H9 (cell line): ENCODE data around the gene SLC44A1. TPM values are rescaled to one million over a fixed set of nuclear protein-coding genes. Genes with fewer than 3 reads are reported as not detected.

Experiments used
- DNase-seq: peaks from one replicate; pipeline ENCODE4 v3.0.0-alpha.2; 2017
- H2AFZ ChIP-seq: one replicate; pipeline ENCODE4 v1.6.1; 2013; ENCODE audit warnings: mild to moderate bottlenecking, low read length, control low read depth, moderate library complexity
- H2AK5ac ChIP-seq: 2 replicates; pipeline ENCODE4 v1.6.1; 2013; ENCODE audit warnings: low read length, control low read depth, mixed read lengths; ENCODE audit not compliant: insufficient read length
- H2BK120ac ChIP-seq: one replicate; pipeline ENCODE4 v1.6.1; 2013; ENCODE audit warnings: low read depth, mild to moderate bottlenecking, low read length, control low read depth, inconsistent platforms; ENCODE audit not compliant: poor library complexity, severe bottlenecking
- H2BK12ac ChIP-seq: 2 replicates; pipeline ENCODE4 v1.6.1; 2013; ENCODE audit warnings: low read length, control low read depth, mixed read lengths, low read depth; ENCODE audit not compliant: insufficient read length
- H2BK15ac ChIP-seq: 2 replicates; pipeline ENCODE4 v1.6.1; 2013; ENCODE audit warnings: low read depth, low read length, control low read depth
- H2BK20ac ChIP-seq: one replicate; pipeline ENCODE4 v1.6.1; 2013; ENCODE audit warnings: low read depth, mild to moderate bottlenecking, low read length, control low read depth, inconsistent platforms; ENCODE audit not compliant: poor library complexity, severe bottlenecking
- H2BK5ac ChIP-seq: 2 replicates; pipeline ENCODE4 v1.6.1; 2013; ENCODE audit warnings: low read length, control low read depth, mixed read lengths; ENCODE audit not compliant: insufficient read length
- H3K14ac ChIP-seq: 2 replicates; pipeline ENCODE4 v1.6.1; 2013; ENCODE audit warnings: low read length, control low read depth; ENCODE audit not compliant: insufficient read depth
- H3K18ac ChIP-seq: 2 replicates; pipeline ENCODE4 v1.6.1; 2013; ENCODE audit warnings: low read depth, mild to moderate bottlenecking, mixed read lengths, low read length, control low read depth; ENCODE audit not compliant: insufficient read length
- H3K23ac ChIP-seq: 2 replicates; pipeline ENCODE4 v1.6.1; 2013; ENCODE audit warnings: low read length, control low read depth, mixed read lengths, low read depth; ENCODE audit not compliant: insufficient read length
- H3K23me2 ChIP-seq: 2 replicates; pipeline ENCODE4 v1.6.1; 2013; ENCODE audit warnings: low read depth, mild to moderate bottlenecking, mixed read lengths, low read length, control low read depth; ENCODE audit not compliant: insufficient read length, poor library complexity, severe bottlenecking
- H3K27ac ChIP-seq: 2 replicates; pipeline ENCODE4 v1.5.1; 2013; ENCODE audit warnings: low read length, control low read depth, mixed read lengths, low read depth; ENCODE audit not compliant: insufficient read length
- H3K27me3 ChIP-seq: 2 replicates; pipeline ENCODE4 v1.6.1; 2013; ENCODE audit warnings: low read length, control low read depth, inconsistent platforms; ENCODE audit not compliant: insufficient read depth
- H3K4ac ChIP-seq: 2 replicates; pipeline ENCODE4 v1.6.1; 2013; ENCODE audit warnings: low read depth, mild to moderate bottlenecking, control low read depth, inconsistent platforms, low read length, moderate library complexity
- H3K4me1 ChIP-seq: 2 replicates; pipeline ENCODE4 v1.6.1; 2013; ENCODE audit warnings: low read length, control low read depth, inconsistent platforms; ENCODE audit not compliant: insufficient read depth
- H3K4me2 ChIP-seq: 2 replicates; pipeline ENCODE4 v1.6.1; 2013; ENCODE audit warnings: low read length, control low read depth, mixed read lengths; ENCODE audit not compliant: insufficient read length, insufficient read depth
- H3K56ac ChIP-seq: 2 replicates; pipeline ENCODE4 v1.6.1; 2013; ENCODE audit warnings: low read depth, mild to moderate bottlenecking, mixed read lengths, low read length, control low read depth; ENCODE audit not compliant: insufficient read length
- H3K79me1 ChIP-seq: 2 replicates; pipeline ENCODE4 v1.6.1; 2013; ENCODE audit warnings: low read depth, mild to moderate bottlenecking, moderate library complexity, low read length, control low read depth, inconsistent platforms; ENCODE audit not compliant: insufficient read depth, poor library complexity, severe bottlenecking
- H3K79me2 ChIP-seq: 2 replicates; pipeline ENCODE4 v1.6.1; 2013; ENCODE audit warnings: low read length, control low read depth, inconsistent platforms; ENCODE audit not compliant: insufficient read depth
- H3K9ac ChIP-seq: 2 replicates; pipeline ENCODE4 v1.6.1; 2013; ENCODE audit warnings: low read length, control low read depth, mixed read lengths; ENCODE audit not compliant: insufficient read length; ENCODE audit errors: extremely low read depth
- H3K9me3 ChIP-seq: one replicate; pipeline ENCODE4 v1.6.1; 2013; ENCODE audit warnings: low read depth, low read length, inconsistent platforms; ENCODE audit not compliant: control insufficient read depth
- H3T11ph ChIP-seq: one replicate; pipeline ENCODE4 v1.6.1; 2013; ENCODE audit warnings: mild to moderate bottlenecking, low read length, control low read depth, inconsistent platforms
- H4K20me1 ChIP-seq: one replicate; pipeline ENCODE4 v1.6.1; 2013; ENCODE audit not compliant: control insufficient read depth, insufficient read length, insufficient read depth
- H4K5ac ChIP-seq: 2 replicates; pipeline ENCODE4 v1.6.1; 2013; ENCODE audit warnings: low read depth, mild to moderate bottlenecking, mixed read lengths, low read length, control low read depth; ENCODE audit not compliant: insufficient read length
- H4K8ac ChIP-seq: replicated peaks from 2 replicates; pipeline ENCODE4 v1.6.1; 2013; ENCODE audit warnings: low read length, control low read depth, mixed read lengths, low read depth; ENCODE audit not compliant: insufficient read length
- H4K91ac ChIP-seq: 2 replicates; pipeline ENCODE4 v1.6.1; 2013; ENCODE audit warnings: low read depth, mild to moderate bottlenecking, moderate library complexity, mixed read lengths, low read length, control low read depth; ENCODE audit not compliant: insufficient read length
- H3K27ac Mint-ChIP-seq, 3 experiments: 2 replicates in 2 of 3; 3 replicates in 1 of 3; pipeline ENCODE4 v1.8.0; 2020 to 2021; ENCODE audit warnings: mixed read lengths in 3 of 3, mild to moderate bottlenecking in 1 of 3, moderate library complexity in 1 of 3
- H3K27me3 Mint-ChIP-seq: 2 replicates; pipeline ENCODE4 v1.8.0; 2021; ENCODE audit warnings: low read depth, mild to moderate bottlenecking, moderate library complexity, mixed read lengths
- H3K36me3 Mint-ChIP-seq, 3 experiments: 2 replicates in 2 of 3; 3 replicates in 1 of 3; pipeline ENCODE4 v1.8.0; 2020 to 2021; ENCODE audit warnings: low read depth in 3 of 3, mixed read lengths in 3 of 3; ENCODE audit not compliant: insufficient read depth in 1 of 3
- H3K4me1 Mint-ChIP-seq, 2 experiments: 2 replicates each; pipeline ENCODE4 v1.8.0; 2020; ENCODE audit warnings: mixed read lengths in 2 of 2
- H3K4me3 Mint-ChIP-seq, 2 experiments: 2 replicates in 1 of 2; 3 replicates in 1 of 2; pipeline ENCODE4 v1.8.0; 2020 to 2021; ENCODE audit warnings: mild to moderate bottlenecking in 2 of 2, mixed read lengths in 2 of 2, moderate library complexity in 1 of 2
- H3K9me3 Mint-ChIP-seq, 2 experiments: 2 replicates in 1 of 2; 3 replicates in 1 of 2; pipeline ENCODE4 v1.8.0; 2020; ENCODE audit warnings: mild to moderate bottlenecking in 2 of 2, mixed read lengths in 2 of 2, moderate library complexity in 1 of 2
- WGBS: extraction: QIAGEN DNeasy Blood & Tissue Kit; methylation state at CpG from one replicate; pipeline ENCODE4 v1.1.7; 2013; ENCODE audit warnings: missing lambda C conversion rate, low lambda C conversion rate, mixed read lengths; ENCODE audit not compliant: insufficient read length; ENCODE audit errors: extremely low coverage; 5-methylcytosine and 5-hydroxymethylcytosine counted together
- total RNA-seq: library from RNA; stranded (reverse); gene quantifications from 2 replicates; pipeline ENCODE4 v1.2.1, GENCODE V29; 2021
- TF ChIP-seq, protein P1 (sequence below): fragments of 200-600 bp; sonication (generic); conservative IDR thresholded peaks from 3 replicates; pipeline ENCODE4 v1.8.0; 2021; ENCODE audit warnings: antibody characterized with exemption, mild to moderate bottlenecking

Gene SLC44A1
- total RNA-seq, 1 experiment from 2014 or later = 60.7 TPM

DNA sequence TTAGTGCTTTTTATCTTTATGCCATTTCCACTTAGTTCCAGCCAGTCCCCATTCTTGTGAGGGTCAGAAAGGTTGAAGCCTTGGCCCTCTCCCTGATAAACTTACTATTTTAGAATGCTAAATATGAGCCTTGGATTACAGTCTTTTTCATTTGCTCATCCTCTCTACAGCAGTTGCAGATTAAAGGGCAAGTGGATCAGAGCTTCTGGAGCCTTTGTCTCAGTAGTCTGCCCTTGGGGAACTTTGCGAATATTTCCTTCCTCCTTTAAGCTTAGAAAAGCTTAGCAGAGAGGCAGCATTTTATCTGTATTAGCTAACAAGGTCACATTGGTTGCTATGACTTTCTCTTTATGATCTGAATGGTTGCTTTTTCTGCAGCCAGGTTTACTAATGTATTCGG is 214.9 kb downstream of the SLC44A1 start:
- Histone ChIP-seq H3K23me2 (no peaks in the 10 kb centered on the region), H3K4ac (no peak overlapping the region), H4K20me1 (no peaks in the 10 kb centered on the region), H3K23ac (no peak overlapping the region), H3K56ac (no peak overlapping the region), H4K5ac (no peak overlapping the region), H3K79me2 (peaks cover 9% of the 10 kb centered on the region; the same call in 1 of the 2 replicates), H2BK120ac (no peak overlapping the region), H3K9me3 (no peaks in the 10 kb centered on the region), H2AFZ (no peak overlapping the region), H3K14ac (no peak overlapping the region), H3K27me3 (no peaks in the 10 kb centered on the region), H3K4me2 (no peak overlapping the region), H2BK15ac (no peak overlapping the region), H3T11ph (no peak overlapping the region), H2BK20ac (no peak overlapping the region), H2BK5ac (no peak overlapping the region), H2BK12ac (no peak overlapping the region), H4K8ac (no peak overlapping the region), H2AK5ac (no peak overlapping the region), H4K91ac (no peak overlapping the region), H3K79me1 (peaks cover 3% of the 10 kb centered on the region), H3K18ac (no peak overlapping the region), H3K4me1 (peaks cover 3% of the 10 kb centered on the region; the same call in 1 of the 2 replicates), H3K9ac (no peak overlapping the region), H3K27ac (no peak overlapping the region)
- peaks cover 0 to 18% (median 12%) of the 10 kb centered on the region in 3 experiments; a peak in 6 of 7 replicates for H3K36me3 Mint-ChIP-seq
- DNase-seq = no peak
- H3K27ac Mint-ChIP-seq = peak overlapping the region in 1 of 3 experiments; percentile 77; a peak in 1 of 7 replicates
- 0 out of 5 replicates have a peak, but pooled peaks cover 0 to 2% of the 10 kb centered on the region in 2 experiments for H3K9me3 Mint-ChIP-seq
- TF ChIP-seq, protein P1, sequence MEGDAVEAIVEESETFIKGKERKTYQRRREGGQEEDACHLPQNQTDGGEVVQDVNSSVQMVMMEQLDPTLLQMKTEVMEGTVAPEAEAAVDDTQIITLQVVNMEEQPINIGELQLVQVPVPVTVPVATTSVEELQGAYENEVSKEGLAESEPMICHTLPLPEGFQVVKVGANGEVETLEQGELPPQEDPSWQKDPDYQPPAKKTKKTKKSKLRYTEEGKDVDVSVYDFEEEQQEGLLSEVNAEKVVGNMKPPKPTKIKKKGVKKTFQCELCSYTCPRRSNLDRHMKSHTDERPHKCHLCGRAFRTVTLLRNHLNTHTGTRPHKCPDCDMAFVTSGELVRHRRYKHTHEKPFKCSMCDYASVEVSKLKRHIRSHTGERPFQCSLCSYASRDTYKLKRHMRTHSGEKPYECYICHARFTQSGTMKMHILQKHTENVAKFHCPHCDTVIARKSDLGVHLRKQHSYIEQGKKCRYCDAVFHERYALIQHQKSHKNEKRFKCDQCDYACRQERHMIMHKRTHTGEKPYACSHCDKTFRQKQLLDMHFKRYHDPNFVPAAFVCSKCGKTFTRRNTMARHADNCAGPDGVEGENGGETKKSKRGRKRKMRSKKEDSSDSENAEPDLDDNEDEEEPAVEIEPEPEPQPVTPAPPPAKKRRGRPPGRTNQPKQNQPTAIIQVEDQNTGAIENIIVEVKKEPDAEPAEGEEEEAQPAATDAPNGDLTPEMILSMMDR = no peak
- no peak overlapping the region for H3K4me3 Mint-ChIP-seq
- peaks cover 16% of the 10 kb centered on the region in 2 experiments for H3K4me1 Mint-ChIP-seq
- WGBS = no CpG with 5 or more reads among the region's 2 CpGs
- H3K27me3 Mint-ChIP-seq = no peaks in the 10 kb centered on the region
